Testis (tissue), 5 donors: ENCODE measurements around the gene LILRA1. TPM values are rescaled to one million over a fixed set of nuclear protein-coding genes. Genes with fewer than 3 reads are reported as not detected.
"Not testable (repeated sequence)": the region's sequence is repeated elsewhere in the genome, so short reads cannot be mapped to it uniquely, and the experiment has no call there.

Experiments
- DNase-seq: peaks from one replicate; pipeline ENCODE4 v3.0.0-alpha.2; 2019
- H3K27ac ChIP-seq, 2 donors: fragments of 200-600 bp; sonication (generic); one replicate each; pipeline ENCODE4 v1.5.1; 2019
- H3K27me3 ChIP-seq: fragments of 200-600 bp; sonication (generic); one replicate; pipeline ENCODE4 v1.5.1; 2019
- H3K36me3 ChIP-seq: fragments of 200-600 bp; sonication (generic); one replicate; pipeline ENCODE4 v1.5.1; 2017; ENCODE audit warnings: low read depth; ENCODE audit errors: missing control alignments
- H3K4me1 ChIP-seq: fragments of 200-600 bp; sonication (generic); one replicate; pipeline ENCODE4 v1.5.1; 2019
- H3K4me3 ChIP-seq, 2 donors: fragments of 200-600 bp; sonication (generic); one replicate each; pipeline ENCODE4 v1.5.1; 2017 to 2019
- H3K9me3 ChIP-seq: fragments of 200-600 bp; sonication (generic); one replicate; pipeline ENCODE4 v1.5.1; 2017
- POLR2A ChIP-seq: fragments of 450-650 bp; IDR thresholded peaks from one replicate; pipeline ENCODE4 v1.6.1; 2017; ENCODE audit warnings: antibody characterized with exemption, mild to moderate bottlenecking, moderate library complexity
- WGBS, 2 donors: methylation state at CpG; one replicate each; pipeline ENCODE4 v1.1.5; 2018; 5-methylcytosine and 5-hydroxymethylcytosine counted together
- intact Hi-C: fragments of 100-400 bp; cut with DNase I; formaldehyde crosslinking; loops from one replicate; pipeline ENCODE4 v1.15.1; 2023; ENCODE audit warnings: low total_unique reads
- long read RNA-seq, 2 donors: transcript quantifications; one replicate each; lab custom pipeline, GENCODE V29; 2026
- polyA plus RNA-seq: library from polyadenylated mRNA; stranded (reverse); fragments of 350-450 nt; fragmentation: Illumina TruSeq; extraction: RNeasy Lipid Tissue Mini Kit (QIAGEN cat#74804); gene quantifications from one replicate; pipeline ENCODE4 v1.2.3, GENCODE V29; 2014; ENCODE audit warnings: low read depth, low replicate concordance; ENCODE audit not compliant: insufficient read depth
- total RNA-seq, 2 donors: library from RNA; depleted of rRNA; stranded (reverse); fragments of >200 nt; gene quantifications; one replicate each; pipeline ENCODE4 v1.2.3, GENCODE V29; 2016
- TF ChIP-seq, protein P1 (sequence below), 3 experiments: fragments of 450-650 bp in 2 of 3; fragments of 200-600 bp in 1 of 3; sonication (generic) in 1 of 3; IDR thresholded peaks; one replicate each; pipeline ENCODE4 v1.5.1; 2016 to 2019; ENCODE audit warnings: antibody characterized with exemption in 3 of 3, mild to moderate bottlenecking in 2 of 3, moderate library complexity in 1 of 3

Gene LILRA1
- total RNA-seq, result under 1 TPM in 1 of 2 donors, not detected in 1; 0.50 TPM
- 0.62 TPM for polyA plus RNA-seq
- long read RNA-seq, donor 1, result 0 reads
- long read RNA-seq, donor 2, result 0 reads

DNA sequence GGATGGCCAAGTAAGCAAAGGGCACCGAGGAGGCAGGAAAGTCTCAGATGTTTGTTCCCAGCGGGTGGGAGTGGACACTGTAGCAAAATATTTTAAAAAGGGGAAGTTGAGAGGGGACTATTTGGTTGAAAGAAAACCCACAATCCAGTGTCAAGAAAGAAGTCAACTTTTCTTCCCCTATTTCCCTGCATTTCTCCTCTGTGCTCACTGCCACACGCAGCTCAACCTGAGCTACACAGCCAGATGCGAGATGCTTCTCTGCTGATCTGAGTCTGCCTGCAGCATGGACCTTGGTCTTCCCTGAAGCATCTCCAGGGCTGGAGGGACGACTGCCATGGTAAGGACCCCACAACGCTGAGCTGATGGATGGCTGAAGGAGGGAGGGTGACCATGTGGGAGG is at the start of gene LILRA1:
Gene LILRA1 (plus strand): TSS at position 188 of the 400 bp plus-strand sequence. CDS start 613 bp downstream, outside the sequence.
- H3K9me3 ChIP-seq, H3K36me3 ChIP-seq, H3K27me3 ChIP-seq, intact Hi-C loops, DNase-seq, H3K27ac ChIP-seq, H3K4me1 ChIP-seq, H3K4me3 ChIP-seq: not testable (repeated sequence)
- 67 to 82% methylated on average over 6 of the region's 6 CpGs for WGBS, 2 donors

DNA sequence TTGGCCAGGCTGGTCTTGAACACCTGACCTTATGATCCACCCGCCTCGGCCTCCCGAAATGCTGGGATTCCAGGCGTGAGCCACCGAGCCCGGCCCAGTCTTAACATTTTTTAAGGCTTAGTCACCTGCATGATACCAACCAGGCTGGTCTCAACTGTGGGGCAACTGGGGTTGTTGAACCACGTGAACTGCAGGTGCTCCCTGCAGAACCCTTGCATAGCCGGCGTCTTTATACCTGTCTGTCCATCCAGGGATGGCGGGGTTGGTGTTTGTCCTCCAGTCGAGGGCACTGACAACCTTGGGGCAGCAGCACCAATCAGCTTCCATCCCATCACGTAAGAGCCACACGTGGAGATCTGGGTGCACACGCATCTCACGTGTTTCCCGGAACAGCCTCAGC is 44.6 kb upstream of the LILRA1 start:
- intact Hi-C loops, result no loop called here
- no peak for TF ChIP-seq POLR2A
- TF ChIP-seq, protein P1, sequence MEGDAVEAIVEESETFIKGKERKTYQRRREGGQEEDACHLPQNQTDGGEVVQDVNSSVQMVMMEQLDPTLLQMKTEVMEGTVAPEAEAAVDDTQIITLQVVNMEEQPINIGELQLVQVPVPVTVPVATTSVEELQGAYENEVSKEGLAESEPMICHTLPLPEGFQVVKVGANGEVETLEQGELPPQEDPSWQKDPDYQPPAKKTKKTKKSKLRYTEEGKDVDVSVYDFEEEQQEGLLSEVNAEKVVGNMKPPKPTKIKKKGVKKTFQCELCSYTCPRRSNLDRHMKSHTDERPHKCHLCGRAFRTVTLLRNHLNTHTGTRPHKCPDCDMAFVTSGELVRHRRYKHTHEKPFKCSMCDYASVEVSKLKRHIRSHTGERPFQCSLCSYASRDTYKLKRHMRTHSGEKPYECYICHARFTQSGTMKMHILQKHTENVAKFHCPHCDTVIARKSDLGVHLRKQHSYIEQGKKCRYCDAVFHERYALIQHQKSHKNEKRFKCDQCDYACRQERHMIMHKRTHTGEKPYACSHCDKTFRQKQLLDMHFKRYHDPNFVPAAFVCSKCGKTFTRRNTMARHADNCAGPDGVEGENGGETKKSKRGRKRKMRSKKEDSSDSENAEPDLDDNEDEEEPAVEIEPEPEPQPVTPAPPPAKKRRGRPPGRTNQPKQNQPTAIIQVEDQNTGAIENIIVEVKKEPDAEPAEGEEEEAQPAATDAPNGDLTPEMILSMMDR (IDR thresholded peaks at IDR 0.05), result no peak

GRCh38 chr19:54549224-54549623 is 44.2 kb upstream of the LILRA1 start:
- WGBS, 2 donors, result 88 to 92% methylated on average over 7 to 14 of the region's 14 CpGs
- Histone ChIP-seq H3K36me3 (no peaks in the 10 kb centered on the region), H3K4me3 (no peak overlapping the region), H3K27me3 (no peaks in the 10 kb centered on the region), H3K4me1 (no peaks in the 10 kb centered on the region), H3K9me3 (no peaks in the 10 kb centered on the region), H3K27ac (no peak overlapping the region)
- TF ChIP-seq POLR2A, result no peak
- TF ChIP-seq, protein P1 (IDR thresholded peaks at IDR 0.05), result no peak
- DNase-seq, result no peak
- intact Hi-C loops, result no loop called here

More for the DNA sequence above, 44.6 kb upstream of the LILRA1 start:
- 87% methylated on average over 16 of the region's 16 CpGs for WGBS, 2 donors
- no peak overlapping the region for H3K27ac ChIP-seq
- no peak for DNase-seq
- no peaks in the 10 kb centered on the region for H3K36me3 ChIP-seq
- no peak overlapping the region for H3K4me3 ChIP-seq
- no peaks in the 10 kb centered on the region for H3K4me1 ChIP-seq
- no peaks in the 10 kb centered on the region for H3K27me3 ChIP-seq
- no peaks in the 10 kb centered on the region for H3K9me3 ChIP-seq

- H3K27me3 ChIP-seq, result no peaks in the 10 kb centered on the region
- intact Hi-C loops, result no loop called here
- WGBS, 2 donors, result 78 to 81% methylated on average over 6 of the region's 6 CpGs
These were observed 42.1 kb upstream of the LILRA1 start for GRCh38 chr19:54551293-54551692.

GRCh38 chr19:54551950-54552912 is 41.2 kb upstream of the LILRA1 start:
- Histone ChIP-seq H3K9me3 (no peaks in the 10 kb centered on the region), H3K4me1 (no peaks in the 10 kb centered on the region), H3K4me3 (no peak overlapping the region), H3K27me3 (no peaks in the 10 kb centered on the region), H3K27ac (no peak overlapping the region), H3K36me3 (no peaks in the 10 kb centered on the region)
- WGBS, 2 donors, result 45 to 57% methylated on average over 19 to 22 of the region's 22 CpGs
- intact Hi-C loops, result no loop called here
- no peak for DNase-seq
- TF ChIP-seq, protein P1 (IDR thresholded peaks at IDR 0.05), result no peak
- no peak for TF ChIP-seq POLR2A

More at GRCh38 chr19:54551293-54551692, 42.1 kb upstream of the LILRA1 start:
- no peaks in the 10 kb centered on the region for H3K9me3 ChIP-seq
- H3K36me3 ChIP-seq, result no peaks in the 10 kb centered on the region
- H3K4me3 ChIP-seq, result no peak overlapping the region
- H3K4me1 ChIP-seq, result no peaks in the 10 kb centered on the region
- H3K27ac ChIP-seq, result no peak overlapping the region
- no peak for DNase-seq
- TF ChIP-seq POLR2A, result no peak
- TF ChIP-seq, protein P1 (IDR thresholded peaks at IDR 0.05), result no peak
